WTC11 (cell line): ENCODE data around the gene MMAA.

Experiments used
- CREB1 ChIP-seq: sonication (generic); formaldehyde crosslinking; IDR thresholded peaks from 2 replicates; pipeline ENCODE4 v1.8.0; 2023; ENCODE audit warnings: mild to moderate bottlenecking, missing genetic modification reagents
- JUN ChIP-seq: sonication (generic); formaldehyde crosslinking; IDR thresholded peaks from 2 replicates; pipeline ENCODE4 v1.8.0; 2023; ENCODE audit warnings: mild to moderate bottlenecking, missing genetic modification reagents
- NR2C2 ChIP-seq: sonication (generic); formaldehyde crosslinking; IDR thresholded peaks from 2 replicates; pipeline ENCODE4 v1.8.0; 2022; ENCODE audit warnings: mild to moderate bottlenecking, missing genetic modification reagents
- NR3C1 ChIP-seq: sonication (generic); formaldehyde crosslinking; conservative IDR thresholded peaks from 2 replicates; pipeline ENCODE4 v1.8.1; 2023; ENCODE audit warnings: low read depth, mild to moderate bottlenecking, missing genetic modification reagents
- SMAD3 ChIP-seq: sonication (generic); formaldehyde crosslinking; IDR thresholded peaks from 2 replicates; pipeline ENCODE4 v1.8.0; 2022; ENCODE audit warnings: missing genetic modification reagents, mild to moderate bottlenecking, borderline replicate concordance
- ZNF121 ChIP-seq: sonication (generic); formaldehyde crosslinking; IDR thresholded peaks from 2 replicates; pipeline ENCODE4 v1.8.0; 2023; ENCODE audit warnings: missing genetic modification reagents
- ZNF317 ChIP-seq: sonication (generic); formaldehyde crosslinking; IDR thresholded peaks from 2 replicates; pipeline ENCODE4 v1.8.1; 2023; ENCODE audit warnings: low read depth, mild to moderate bottlenecking, moderate library complexity, missing genetic modification reagents, borderline replicate concordance
- TF ChIP-seq, protein P1 (sequence below): fragments of 200-600 bp; IDR thresholded peaks from 2 replicates; pipeline ENCODE4 v1.8.0; 2022; ENCODE audit warnings: antibody characterized with exemption
- TF ChIP-seq, protein P2 (sequence below): sonication (generic); formaldehyde crosslinking; IDR thresholded peaks from 2 replicates; pipeline ENCODE4 v1.8.1; 2022; ENCODE audit warnings: mild to moderate bottlenecking, missing genetic modification reagents, moderate library complexity, borderline replicate concordance
- TF ChIP-seq, protein P3 (sequence below): sonication (generic); formaldehyde crosslinking; IDR thresholded peaks from 2 replicates; pipeline ENCODE4 v1.8.0; 2022; ENCODE audit warnings: mild to moderate bottlenecking, missing genetic modification reagents
- TF ChIP-seq, protein P4 (sequence below): sonication (generic); formaldehyde crosslinking; conservative IDR thresholded peaks from 2 replicates; pipeline ENCODE4 v1.8.1; 2023; ENCODE audit warnings: mild to moderate bottlenecking, low read depth, missing genetic modification reagents, moderate library complexity
- TF ChIP-seq, protein P5 (sequence below): sonication (generic); formaldehyde crosslinking; IDR thresholded peaks from 2 replicates; pipeline ENCODE4 v1.8.0; 2023; ENCODE audit warnings: missing genetic modification reagents

DNA sequence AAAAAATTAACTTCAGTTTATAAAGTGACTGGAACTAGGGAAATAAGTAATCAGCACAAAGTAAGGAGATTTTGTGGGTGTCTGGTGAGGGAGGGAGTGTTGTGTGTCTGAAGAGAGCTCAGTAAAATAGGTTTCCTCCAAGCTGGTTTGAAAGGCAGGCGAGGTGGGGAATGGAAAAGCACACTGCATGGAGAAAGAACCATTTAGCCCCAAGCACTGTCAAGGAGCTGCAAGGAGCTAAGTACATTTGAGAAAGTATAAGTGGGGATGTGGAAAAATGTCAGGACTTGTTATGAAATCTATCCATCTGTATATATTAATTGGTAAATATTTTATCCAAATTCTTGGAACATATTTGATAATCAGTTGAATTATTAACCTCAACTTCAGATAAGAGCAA lies 61.7 kb downstream of the MMAA start:
- TF ChIP-seq ZNF317 (CRISPR knock-in tag) (no peak), NR2C2 (CRISPR knock-in tag) (no peak), NR3C1 (no peak), SMAD3 (CRISPR knock-in tag) (no peak), JUN (CRISPR knock-in tag) (no peak), ZNF121 (CRISPR knock-in tag) (no peak), CREB1 (CRISPR knock-in tag) (no peak)
- TF ChIP-seq, protein P1, sequence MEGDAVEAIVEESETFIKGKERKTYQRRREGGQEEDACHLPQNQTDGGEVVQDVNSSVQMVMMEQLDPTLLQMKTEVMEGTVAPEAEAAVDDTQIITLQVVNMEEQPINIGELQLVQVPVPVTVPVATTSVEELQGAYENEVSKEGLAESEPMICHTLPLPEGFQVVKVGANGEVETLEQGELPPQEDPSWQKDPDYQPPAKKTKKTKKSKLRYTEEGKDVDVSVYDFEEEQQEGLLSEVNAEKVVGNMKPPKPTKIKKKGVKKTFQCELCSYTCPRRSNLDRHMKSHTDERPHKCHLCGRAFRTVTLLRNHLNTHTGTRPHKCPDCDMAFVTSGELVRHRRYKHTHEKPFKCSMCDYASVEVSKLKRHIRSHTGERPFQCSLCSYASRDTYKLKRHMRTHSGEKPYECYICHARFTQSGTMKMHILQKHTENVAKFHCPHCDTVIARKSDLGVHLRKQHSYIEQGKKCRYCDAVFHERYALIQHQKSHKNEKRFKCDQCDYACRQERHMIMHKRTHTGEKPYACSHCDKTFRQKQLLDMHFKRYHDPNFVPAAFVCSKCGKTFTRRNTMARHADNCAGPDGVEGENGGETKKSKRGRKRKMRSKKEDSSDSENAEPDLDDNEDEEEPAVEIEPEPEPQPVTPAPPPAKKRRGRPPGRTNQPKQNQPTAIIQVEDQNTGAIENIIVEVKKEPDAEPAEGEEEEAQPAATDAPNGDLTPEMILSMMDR, result no peak
- TF ChIP-seq, protein P2, sequence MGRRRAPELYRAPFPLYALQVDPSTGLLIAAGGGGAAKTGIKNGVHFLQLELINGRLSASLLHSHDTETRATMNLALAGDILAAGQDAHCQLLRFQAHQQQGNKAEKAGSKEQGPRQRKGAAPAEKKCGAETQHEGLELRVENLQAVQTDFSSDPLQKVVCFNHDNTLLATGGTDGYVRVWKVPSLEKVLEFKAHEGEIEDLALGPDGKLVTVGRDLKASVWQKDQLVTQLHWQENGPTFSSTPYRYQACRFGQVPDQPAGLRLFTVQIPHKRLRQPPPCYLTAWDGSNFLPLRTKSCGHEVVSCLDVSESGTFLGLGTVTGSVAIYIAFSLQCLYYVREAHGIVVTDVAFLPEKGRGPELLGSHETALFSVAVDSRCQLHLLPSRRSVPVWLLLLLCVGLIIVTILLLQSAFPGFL (CRISPR knock-in tag), result no peak
- TF ChIP-seq, protein P3, sequence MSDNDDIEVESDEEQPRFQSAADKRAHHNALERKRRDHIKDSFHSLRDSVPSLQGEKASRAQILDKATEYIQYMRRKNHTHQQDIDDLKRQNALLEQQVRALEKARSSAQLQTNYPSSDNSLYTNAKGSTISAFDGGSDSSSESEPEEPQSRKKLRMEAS, result no peak
- TF ChIP-seq, protein P4, sequence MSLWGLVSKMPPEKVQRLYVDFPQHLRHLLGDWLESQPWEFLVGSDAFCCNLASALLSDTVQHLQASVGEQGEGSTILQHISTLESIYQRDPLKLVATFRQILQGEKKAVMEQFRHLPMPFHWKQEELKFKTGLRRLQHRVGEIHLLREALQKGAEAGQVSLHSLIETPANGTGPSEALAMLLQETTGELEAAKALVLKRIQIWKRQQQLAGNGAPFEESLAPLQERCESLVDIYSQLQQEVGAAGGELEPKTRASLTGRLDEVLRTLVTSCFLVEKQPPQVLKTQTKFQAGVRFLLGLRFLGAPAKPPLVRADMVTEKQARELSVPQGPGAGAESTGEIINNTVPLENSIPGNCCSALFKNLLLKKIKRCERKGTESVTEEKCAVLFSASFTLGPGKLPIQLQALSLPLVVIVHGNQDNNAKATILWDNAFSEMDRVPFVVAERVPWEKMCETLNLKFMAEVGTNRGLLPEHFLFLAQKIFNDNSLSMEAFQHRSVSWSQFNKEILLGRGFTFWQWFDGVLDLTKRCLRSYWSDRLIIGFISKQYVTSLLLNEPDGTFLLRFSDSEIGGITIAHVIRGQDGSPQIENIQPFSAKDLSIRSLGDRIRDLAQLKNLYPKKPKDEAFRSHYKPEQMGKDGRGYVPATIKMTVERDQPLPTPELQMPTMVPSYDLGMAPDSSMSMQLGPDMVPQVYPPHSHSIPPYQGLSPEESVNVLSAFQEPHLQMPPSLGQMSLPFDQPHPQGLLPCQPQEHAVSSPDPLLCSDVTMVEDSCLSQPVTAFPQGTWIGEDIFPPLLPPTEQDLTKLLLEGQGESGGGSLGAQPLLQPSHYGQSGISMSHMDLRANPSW, result no peak
- TF ChIP-seq, protein P5, sequence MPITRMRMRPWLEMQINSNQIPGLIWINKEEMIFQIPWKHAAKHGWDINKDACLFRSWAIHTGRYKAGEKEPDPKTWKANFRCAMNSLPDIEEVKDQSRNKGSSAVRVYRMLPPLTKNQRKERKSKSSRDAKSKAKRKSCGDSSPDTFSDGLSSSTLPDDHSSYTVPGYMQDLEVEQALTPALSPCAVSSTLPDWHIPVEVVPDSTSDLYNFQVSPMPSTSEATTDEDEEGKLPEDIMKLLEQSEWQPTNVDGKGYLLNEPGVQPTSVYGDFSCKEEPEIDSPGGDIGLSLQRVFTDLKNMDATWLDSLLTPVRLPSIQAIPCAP (CRISPR knock-in tag), result no peak
